Renal cortex interstitium (tissue), 11 donors: Measurements from ENCODE around the gene ATP5ME. TPM values are rescaled to one million over a fixed set of nuclear protein-coding genes. Genes with fewer than 3 reads are reported as not detected.

Source experiments
- DNase-seq, 11 donors: peaks; one replicate each; pipeline ENCODE4 v3.0.0-alpha.2; 2013; ENCODE audit warnings: low read depth in 9 of 11, low spot score in 4 of 11; ENCODE audit errors: extremely low read depth in 1 of 11
- polyA plus RNA-seq, 3 donors: library from polyadenylated mRNA; unstranded; fragments of 120-200 nt; gene quantifications; one replicate each; pipeline ENCODE4 v1.2.1, GENCODE V29; 2013; ENCODE audit not compliant: insufficient read length in 3 of 3

Gene ATP5ME
- polyA plus RNA-seq, 3 donors, result 263 to 363 (median 280) TPM

DNA sequence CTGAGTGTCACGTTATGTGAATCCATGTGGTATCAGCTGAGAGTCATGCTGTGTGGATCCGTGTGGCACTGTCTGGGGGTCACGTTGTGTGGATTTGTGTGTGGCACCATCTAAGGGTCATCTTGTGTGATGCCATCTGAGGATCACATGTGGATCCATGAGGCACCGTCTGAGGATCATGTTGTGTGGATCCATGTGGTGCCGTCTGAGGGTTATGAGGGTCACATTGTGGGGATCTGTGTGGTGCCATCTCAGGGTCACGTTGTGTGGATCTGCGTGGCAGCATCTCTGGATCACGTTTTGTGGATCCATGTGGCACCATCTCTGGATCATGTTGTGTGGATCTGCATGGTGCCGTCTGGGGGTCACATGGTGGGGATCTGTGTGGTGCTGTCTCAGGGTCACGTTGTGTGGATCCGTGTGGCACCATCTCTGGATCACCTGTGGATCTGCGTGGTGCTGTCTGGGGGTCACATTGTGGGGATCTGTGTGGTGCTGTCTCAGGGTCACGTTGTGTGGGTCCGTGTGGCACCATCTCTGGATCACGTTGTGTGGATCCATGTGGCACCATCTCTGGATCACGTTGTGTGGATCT is 41.8 kb downstream of the ATP5ME start:
- DNase-seq, result no peak

DNA sequence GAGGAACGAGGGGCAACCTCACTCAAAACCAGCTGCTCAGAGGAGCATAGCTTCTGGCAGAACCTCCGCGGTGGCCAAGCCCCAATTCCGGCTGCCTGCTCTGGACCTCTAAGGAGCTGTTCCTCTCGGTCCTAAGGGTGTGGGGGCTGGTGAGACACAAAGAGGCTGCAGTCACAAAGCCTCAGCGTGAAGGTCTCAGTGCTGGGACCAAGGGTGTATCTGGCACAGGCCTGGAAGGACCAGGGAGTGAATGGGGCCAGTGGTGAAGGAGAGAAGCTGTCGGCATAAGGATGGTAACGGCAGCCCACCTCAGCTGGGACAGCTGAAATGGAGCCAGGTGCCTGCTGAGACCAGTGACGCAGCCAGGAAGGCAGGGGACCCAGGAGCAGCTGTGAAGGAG is 43.4 kb downstream of the ATP5ME start:
- no peak for DNase-seq

DNA sequence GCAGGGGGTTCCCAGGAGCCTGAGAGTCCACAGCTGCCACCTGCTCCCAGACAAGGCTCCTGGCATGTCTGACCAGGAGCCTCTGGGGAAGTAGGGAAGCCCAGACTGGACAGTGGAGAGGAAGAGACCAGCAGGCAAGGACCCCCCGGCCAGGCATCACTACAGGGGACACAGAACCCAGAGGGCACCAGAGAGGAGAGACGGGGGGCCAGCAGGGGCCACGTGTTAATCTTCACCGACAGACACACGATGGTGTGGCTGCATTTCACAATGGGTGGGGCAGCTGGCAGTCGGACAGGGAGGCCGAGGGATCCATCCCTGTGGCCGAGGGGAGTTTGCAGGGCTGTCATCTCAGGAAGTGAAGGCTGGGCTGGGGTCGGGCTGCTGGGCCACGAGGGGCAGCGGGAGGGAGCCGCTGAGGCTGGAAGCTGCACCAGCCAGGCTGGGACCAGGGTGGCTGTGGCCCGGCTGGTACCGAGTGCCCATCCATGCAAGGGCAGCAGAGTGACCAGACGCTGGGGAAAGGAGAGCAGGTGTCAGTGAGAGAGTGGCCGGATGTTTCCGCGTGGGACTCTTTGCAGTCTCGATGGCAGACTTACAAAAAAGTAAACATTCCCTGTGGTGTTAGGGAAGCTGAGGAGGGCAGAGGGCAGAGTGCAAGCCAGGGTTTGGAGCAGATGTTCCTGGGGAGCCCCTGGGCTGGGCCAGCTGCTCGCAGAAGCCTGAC is 44.0 kb downstream of the ATP5ME start:
- DNase-seq, result no peak

DNA sequence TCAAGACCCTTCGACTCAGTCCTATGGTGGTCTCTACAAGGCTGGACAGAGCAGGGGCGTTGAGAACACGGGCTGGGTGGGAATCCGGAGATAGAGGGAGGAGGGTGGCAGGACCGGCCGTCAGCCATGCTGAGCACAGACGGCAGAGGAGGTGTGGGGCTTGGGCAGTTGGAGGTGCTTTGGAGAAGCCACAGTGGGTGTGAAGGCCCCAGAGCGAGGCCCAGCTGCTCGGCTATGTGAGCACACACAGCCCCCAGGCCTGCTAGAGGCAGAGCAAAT is 44.5 kb downstream of the ATP5ME start:
- DNase-seq, result no peak

DNA sequence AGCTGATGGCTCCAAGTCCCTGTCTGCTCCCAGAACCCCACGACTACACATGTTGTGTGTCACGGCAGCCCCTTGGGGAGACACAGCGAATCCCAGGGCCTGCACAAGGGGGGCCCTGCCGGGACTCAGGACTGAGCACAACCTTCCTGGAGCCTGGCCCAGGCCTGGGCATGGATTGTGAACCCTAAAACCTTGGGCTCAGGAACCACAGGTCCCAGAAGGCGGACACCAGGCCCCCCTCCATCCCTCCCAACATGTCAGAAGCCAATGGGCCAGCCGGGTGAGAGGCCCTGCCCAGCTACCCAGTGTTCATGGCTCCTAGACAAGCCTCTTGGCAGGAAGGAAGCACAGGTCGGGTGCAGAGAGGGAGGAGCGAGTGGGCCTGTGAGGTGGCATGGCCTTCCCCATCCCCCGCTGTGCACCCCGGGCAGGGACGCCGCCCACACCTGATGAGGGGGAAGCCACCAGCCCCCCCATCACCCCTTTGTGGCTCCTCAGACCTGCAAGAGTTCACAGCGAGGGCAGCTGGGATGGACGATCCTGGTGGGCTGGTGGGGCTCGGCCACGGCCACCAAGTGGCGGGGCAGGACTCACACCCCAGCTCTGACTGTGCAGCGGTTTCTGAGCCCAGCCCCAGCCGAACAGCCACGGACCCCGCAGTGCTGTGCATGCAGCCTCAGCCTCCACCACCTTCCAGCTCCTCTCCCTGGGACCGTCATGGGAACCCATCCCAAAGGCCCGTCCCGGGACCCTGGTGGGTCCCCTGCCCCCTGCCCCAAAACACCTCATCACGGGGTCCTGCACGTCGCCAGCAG is 45.0 kb downstream of the ATP5ME start:
- DNase-seq, result no peak

DNA sequence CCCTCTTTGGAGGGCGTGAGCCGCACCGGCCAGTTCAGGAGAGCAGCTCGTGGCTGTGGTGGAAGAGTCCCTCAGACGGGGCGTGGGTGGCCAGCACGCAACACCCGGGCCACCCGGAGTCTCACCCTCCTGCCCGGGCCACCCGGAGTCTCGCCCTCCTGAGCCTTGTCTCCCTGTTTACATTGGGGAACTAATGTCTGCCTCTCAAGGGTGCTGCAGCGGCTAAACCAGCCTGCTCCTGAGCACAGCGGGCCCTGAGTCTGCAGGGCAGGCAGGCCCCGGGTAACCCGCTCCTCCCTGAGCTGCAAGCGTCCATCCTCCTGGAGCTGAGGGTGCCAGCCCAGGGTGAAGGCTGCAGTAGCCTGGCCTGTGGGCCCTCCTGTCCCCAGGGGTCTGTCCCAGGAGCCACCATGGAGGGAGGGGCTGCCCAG is 45.8 kb downstream of the ATP5ME start:
- no peak for DNase-seq

DNA sequence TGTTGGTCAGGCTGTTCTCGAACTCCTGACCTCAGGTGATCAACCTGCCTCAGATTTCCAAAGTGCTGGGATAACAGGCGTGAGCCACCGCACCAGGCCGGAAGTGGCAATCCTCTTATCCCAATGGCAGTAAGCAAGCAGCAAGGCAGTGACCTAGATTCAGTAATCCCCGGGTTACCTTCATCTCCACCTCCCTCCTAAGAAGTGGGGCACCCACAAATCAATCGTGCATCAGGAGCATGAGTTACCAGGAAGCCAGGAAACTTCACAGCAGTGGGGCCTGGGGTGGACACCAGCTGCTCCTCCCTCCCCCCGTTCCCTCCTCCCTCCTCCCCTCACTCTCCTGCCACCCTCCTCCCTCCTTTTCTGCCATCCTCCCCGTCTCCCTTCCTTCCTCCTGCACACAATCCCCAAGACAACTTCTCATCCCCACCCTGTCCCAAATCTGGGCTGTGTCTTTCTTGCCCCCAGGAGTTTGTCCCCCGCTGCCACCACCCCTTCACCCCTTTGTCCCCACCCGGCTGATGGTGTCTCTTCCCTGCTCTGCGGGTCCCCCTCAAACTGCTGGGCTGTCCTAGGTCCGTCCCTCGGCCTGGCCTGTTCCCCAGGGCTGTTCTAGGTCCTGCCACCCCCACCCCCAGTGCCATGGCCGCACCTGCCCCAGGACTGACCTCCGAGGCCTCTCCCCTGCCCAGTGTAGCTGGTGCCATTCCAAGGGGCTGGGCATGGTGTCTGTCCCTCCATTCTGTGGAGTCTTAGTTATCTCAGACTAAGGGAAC is 46.5 kb downstream of the ATP5ME start:
- DNase-seq, result no peak

DNA sequence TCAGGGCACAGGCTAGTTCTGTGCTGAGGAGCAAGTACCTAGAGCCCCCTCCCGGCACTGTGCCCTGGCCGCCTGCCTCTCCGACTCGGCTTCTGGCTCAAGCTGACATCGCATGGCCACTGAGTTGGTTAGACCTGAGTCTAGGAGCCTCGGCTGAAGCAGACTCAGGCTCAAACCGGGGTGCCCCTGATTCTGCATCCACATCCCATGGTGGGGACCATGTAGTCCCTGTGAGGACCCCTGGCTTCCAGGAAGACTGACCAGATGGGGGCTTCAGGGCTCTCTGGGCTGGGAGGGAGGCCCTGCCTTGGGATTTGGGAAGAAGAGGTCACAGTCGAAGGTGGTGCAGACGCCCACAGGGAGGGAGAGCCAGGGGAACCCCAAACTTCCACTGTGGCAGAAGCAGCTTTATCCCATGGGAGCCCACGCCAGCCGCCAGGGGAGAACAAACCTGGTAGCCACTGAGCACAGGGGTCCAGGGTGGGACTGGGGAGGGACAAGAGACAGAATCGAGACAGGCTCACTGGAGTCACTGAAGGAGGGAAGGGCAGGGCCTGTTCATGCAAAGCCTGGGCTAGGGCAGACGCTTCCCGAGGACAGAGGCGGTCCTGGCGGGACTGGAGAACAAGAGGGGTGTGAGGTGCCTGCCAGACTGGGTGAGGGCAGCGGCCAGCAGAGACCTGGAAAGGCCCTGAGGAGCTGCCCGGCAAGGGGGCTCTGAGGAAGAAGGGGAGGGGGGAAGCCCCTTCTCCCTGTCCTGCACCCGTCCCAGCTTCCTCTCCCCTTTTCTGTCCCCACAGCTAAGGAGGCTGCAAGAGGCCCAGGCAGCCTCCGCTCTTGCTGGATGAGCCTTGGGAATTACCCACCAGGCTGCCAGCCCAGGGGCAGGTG is 47.6 kb downstream of the ATP5ME start:
- no peak for DNase-seq

DNA sequence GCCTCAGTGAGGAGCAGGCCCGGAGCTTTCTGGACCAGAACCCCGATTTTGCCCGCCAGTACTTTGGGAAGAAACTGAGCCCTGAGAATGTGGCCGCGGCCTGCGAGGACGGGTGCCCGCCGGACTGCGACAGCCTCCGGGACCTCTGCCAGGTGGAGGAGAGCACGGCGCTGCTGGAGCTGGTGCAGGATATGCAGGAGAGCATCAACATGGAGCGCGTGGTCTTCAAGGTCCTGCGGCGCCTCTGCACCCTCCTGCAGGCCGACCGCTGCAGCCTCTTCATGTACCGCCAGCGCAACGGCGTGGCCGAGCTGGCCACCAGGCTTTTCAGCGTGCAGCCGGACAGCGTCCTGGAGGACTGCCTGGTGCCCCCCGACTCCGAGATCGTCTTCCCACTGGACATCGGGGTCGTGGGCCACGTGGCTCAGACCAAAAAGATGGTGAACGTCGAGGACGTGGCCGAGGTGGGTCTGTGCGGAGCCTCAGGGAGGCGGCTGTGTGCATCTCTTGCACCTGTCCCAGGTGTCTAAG is 48.4 kb downstream of the ATP5ME start:
- no peak for DNase-seq

DNA sequence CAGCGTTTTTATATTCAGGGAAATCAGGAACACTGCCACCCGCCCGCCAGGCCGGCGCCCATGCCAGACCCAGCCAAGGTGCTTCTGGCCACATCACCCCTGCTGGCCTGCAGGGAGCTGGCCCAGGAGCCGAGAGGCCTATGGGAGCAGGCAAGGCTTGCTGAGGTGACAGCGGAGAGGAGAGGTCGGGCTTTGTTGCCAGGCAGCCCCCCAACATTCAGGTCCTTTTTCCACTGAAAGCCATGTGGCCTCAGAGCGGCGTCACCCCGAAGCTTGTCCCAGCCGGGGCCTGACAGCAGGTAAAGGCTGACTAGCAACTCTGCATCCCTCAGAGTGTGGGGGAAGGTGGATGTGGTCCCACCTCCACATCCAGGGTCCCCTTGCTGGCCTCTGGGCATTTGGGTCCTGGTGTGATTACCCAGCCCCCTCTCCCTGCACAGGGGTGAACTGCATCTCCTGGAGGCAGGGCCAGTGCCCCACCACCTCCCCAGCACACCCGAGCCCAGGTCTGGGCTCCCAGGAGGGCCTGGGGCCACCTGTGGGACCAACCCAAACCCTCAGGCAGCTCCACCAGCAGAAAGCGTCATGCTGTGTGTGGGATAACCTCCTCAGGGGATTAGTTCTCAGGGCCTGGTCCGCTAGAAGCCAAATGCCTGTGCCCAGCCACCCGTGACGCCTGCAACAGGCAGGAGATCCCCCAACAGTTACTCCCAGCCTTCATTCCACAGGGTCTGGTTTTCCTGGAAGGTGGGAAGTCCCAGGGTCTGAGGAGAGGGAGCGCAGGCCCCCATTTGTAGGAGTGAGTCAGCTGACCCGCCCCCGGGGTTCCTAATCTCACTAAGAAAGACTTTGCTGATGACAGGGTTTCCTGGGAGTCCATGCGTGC is 49.1 kb downstream of the ATP5ME start, which contains the start of gene PDE6B:
TSS of gene PDE6B (plus strand) at position 869 of the 886 bp plus-strand sequence. CDS start 54 bp downstream, outside the sequence.
- peak in 8 of 11 donors; percentile 31 to 83 (median 60) for DNase-seq

DNA sequence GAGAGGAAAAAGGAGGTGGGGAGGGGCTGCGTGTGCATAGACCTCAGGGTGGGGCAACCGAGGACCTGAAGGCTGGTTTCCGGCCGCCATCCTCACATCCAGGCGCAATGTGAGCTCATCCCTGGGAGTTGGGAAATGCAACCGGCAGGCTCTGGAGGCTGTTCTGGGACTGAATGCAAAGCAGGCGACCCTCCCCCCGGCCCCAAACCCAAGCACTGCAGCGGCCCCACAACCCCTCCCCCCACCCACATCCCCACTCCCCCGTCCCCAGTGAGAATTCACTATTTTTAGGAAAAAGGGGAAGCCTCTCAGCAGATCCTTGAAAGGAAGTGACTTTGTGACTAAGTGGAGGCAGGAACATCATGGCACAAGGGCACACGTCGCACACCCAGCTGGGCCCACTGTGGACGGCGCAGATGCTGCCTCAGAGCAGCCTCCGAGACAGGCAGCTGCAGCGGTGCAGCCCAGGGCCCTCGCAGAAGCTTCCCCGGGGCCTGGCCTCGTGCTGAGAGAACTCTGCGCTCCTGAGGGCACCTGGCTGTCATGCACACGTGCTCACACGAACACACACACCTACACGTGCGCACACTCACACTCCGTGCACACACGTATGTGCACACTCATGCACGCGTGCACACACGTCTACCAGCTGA is 50.0 kb downstream of the ATP5ME start:
- DNase-seq, result no peak

DNA sequence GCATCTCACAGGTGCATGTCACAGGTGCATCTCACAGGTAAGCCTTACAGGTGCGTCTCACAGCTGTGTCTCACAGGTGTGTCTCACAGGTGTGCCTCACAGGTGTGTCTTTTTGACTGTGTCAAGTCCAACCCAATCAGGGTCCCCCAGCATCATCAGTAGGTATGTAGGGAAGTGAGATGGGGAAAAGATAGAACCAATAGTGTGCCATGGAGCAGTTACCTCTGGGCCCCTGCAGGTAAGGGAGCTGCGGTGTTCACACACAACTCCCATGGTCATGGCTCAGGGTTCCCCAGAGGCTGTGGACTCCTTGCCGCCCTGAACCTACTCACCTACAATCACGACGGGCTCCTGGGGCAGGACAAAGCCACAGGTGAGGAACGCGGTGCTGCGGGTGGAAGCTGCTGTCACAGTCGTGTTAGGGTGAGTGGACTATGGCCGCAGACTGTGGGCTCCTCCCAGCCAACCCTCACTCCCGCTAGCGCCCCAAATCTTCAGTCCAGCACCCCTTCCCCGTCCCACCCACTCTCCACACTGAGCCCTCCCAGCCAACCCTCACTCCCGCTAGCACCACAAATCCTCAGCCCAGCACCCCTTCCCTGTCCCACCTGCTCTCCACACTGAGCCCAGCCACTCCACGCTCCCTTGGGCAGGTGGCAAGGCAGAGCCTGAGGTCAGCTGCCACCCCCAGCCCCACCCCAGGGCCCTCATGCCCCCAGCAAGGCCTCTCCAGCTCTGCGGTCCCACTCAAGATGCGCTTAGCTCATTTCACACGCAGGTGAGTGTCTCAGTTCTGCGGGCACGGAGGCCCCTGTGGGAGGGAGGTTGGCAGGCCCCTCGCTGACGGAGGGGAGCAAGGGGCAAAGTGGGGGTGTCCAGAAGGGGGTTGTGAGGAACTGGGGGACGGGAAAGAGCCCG is 50.8 kb downstream of the ATP5ME start:
- no peak for DNase-seq
